HG02763 (cell line): ENCODE results near the gene PSG5.
"Not testable (repeated sequence)": the region's sequence is repeated elsewhere in the genome, so short reads cannot be mapped to it uniquely, and the experiment has no call there.

Source experiments
- ATAC-seq: cut with Tn5 transposase; IDR thresholded peaks from one replicate; pipeline ENCODE4 v1.9.1; 2021; ENCODE audit warnings: mild to moderate bottlenecking, moderate library complexity; ENCODE audit not compliant: unreplicated experiment

The PSG5 gene

DNA sequence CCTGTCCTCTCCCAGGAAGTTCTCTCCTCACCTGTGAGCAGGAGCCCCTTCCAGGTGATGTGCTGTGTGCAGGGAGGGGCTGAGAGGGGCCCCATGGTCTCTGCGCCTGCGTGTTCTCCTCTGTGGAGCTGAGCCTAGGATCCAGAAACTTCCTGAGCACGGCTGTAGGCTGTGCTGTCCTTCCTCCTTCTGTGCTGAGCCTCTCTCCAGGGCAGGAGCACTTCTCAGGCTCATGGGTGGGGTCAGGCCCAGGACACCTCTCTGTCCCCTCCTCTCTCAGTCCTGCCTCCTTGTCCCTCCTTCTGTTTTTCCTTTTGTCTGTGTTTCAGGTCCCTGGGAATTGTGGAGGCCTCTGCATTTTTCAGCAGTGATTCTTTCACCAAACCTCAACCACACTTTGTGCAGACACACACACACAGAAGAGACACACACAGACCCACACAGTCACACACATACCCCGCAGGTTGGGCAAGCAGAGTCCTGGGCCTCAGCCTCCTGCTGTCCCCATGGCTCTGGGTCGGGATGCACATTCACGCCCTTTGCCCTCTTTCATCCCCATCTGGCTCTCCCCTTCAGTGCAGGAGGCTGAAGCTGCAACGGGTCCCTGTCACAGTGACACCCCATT, at the start of gene PSG5:
Gene PSG5 (minus strand): TSS at position 226 of the 625 bp plus-strand sequence. CDS start 131 bp downstream, at position 95.
- ATAC-seq = not testable (repeated sequence)

DNA sequence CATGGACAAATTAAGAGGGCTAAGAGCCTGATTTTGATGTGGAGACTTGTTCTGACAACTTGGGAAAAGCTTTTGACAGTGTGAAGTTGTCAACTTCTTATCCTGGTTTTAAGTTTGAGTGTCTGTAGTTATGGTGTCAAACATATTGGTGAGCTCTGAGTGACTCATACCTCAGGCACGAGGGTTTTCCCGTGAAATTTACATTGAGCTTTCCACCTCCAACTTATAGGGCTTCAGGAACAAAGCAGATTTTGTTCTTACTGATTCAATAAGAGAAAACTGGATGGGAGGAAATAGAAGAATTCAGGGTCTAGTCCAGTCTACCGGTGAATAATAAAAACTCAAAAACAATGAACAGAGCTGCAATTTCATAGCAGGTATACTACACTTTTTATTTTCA, 49.4 kb upstream of the PSG5 start:
- not testable (repeated sequence) for ATAC-seq

GRCh38 chr19:43229315-43229714, 43.0 kb upstream of the PSG5 start:
- ATAC-seq = no peak

DNA sequence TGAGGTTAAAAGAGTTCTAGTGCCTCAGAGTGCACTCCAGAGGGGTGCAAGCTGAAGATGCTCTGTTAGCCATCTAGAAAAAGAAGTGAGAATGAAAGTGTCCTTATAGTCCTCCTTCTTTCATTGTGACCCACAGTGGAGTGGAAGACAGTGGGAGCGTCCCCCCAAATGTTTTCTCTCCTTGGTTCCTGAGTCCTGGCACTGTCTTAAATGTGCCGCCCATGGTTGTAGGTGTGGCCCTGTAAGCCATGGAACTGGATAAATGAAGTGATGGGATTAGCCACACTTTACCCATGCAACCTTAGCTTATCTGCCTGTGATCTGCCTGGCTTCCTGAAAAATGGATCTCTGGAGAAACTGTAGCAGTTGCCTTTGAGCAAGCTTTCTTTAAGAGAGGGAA, 42.4 kb upstream of the PSG5 start:
- ATAC-seq = not testable (repeated sequence)

DNA sequence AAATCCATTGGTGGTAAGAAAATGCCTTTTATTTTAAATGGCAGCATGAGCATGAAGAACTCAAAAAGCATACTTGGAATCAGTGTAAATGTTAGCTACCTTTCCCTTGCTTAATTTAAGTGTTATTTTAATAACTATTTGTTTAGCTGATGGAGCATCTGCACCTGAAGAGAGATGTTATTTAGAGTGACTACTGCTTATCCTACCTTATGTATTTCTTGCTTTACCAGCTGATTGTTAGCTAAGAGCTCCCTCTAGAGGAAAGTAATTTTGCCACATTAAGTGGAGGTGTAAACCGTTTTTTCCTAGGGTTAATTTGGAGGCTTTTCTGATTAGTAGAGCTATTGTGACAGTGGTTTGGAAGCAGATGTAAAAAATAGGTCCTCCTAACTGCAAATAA, 40.6 kb upstream of the PSG5 start:
- not testable (repeated sequence) for ATAC-seq

- ATAC-seq = no peak
Observed at GRCh38 chr19:43224855-43225253, 38.5 kb upstream of the PSG5 start.

DNA sequence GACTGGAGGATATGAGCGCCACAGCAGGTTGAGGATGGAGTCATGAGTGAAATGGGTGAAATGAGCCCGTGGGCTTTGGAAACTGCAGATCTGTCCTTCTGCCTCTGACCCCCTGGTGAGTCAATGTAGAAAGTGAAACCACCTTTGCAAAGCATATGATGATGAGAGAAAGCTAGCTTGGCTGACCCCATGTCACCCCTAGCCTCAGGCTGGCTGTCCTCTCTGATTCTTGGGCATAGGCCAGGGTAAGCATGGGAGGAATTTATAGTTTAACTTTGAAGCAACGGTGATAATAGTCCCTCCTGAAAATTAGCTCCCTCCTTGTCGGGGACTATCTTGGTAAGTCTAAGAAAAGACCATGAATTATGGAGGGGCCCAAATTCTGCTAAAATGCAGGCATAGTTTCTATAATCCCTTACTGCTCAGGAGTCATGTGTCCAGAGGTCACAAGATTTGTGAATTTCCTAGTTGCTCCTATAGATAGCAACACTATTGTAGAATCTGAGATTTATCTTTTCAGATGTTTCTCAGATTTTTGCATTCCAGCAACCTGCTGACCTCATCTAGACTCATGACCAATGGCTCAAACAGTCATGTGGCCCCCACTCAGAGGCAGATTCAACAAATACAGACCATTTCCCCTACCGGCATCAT, 38.0 kb upstream of the PSG5 start:
- not testable (repeated sequence) for ATAC-seq

GRCh38 chr19:43221891-43222290, 35.6 kb upstream of the PSG5 start:
- ATAC-seq = not testable (repeated sequence)

DNA sequence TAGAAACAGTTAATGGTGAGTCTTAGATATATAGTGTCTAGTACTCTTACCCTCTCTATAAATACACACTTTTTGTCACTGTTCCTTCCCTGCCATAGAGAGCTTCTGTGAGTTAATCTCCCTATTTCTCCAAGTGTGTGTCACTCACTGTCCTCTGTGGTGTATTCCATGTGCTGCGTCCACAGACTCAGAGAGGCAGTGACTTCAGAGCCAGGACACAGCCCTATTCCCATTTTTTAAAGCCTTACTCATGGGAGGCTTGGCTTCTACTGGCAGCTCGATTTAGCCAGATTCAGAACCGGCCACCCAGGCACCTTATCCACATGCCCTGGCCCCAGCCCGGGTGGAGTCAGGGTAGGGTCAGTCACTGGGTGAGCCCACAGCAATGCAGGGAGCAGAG, 32.8 kb upstream of the PSG5 start:
- ATAC-seq = not testable (repeated sequence)

GRCh38 chr19:43215881-43216280, 29.5 kb upstream of the PSG5 start:
- ATAC-seq = not testable (repeated sequence)

- no peak for ATAC-seq
Observed at GRCh38 chr19:43207991-43208390, 21.7 kb upstream of the PSG5 start.

DNA sequence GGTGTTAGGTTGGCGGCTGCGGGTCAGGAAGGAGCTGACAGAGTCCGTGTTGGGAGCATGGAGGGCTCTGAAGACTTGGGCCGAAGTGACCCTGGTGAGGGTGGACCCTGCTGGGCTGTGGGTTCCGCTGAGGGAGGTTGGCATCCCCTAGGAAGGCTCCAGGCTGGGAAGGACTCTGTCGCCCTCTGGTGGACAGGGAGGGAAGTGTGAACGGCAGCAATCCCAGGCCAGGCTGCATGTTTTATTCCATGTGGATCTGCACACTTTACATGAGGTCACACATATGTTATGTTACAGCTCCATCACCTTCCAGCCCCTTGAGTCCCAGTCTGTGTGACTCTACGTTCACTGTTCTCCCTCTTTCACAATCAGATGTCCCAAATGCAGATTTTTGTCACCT, 20.8 kb upstream of the PSG5 start:
- ATAC-seq = not testable (repeated sequence)

- not testable (repeated sequence) for ATAC-seq
Observed at GRCh38 chr19:43205471-43206105, 19.3 kb upstream of the PSG5 start, which contains the start of gene PSG4. PSG4 (minus strand) TSS chr19:43205638; CDS start chr19:43205536, 102 bp downstream.

DNA sequence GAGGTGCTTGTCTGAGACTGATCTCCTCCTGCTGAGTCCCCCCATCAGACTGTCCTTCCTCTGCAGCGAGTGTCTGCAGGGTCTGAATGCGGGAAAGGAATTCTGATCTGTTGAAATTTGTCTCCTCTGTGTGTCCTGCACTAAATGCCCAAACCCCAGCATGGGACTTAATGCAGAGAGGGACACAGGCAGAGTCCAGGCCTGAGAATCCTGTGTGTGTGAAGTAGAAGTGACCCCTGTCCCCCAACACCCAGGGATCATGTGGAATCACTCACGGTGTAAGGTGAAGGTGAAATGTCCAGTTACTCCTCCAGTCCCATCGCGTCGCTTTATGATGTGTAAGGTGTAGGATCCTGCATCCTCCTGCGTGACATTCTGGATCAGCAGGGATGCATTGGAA, 17.3 kb upstream of the PSG5 start:
- not testable (repeated sequence) for ATAC-seq

DNA sequence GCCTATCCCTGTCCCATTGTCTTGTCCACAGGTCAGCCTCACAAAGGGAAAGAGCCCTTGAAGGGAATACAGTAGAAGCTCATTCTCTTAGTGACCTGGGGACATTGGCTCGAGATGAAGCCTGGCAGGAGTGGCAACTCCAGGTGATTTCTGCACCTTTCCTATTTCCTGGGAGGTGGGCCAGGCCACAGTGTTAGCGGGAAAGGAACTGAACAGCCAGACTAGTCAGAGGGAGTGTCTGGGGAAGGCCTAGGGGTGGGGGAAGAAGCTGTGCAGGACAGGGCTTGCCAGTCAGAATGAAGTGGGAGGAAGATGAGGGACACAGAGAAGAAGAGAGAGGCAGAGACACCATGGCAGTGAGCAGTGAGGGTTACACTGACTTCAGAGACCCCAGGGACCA, 15.6 kb upstream of the PSG5 start:
- not testable (repeated sequence) for ATAC-seq

GRCh38 chr19:43201337-43201801, 15.0 kb upstream of the PSG5 start:
- ATAC-seq = not testable (repeated sequence)

DNA sequence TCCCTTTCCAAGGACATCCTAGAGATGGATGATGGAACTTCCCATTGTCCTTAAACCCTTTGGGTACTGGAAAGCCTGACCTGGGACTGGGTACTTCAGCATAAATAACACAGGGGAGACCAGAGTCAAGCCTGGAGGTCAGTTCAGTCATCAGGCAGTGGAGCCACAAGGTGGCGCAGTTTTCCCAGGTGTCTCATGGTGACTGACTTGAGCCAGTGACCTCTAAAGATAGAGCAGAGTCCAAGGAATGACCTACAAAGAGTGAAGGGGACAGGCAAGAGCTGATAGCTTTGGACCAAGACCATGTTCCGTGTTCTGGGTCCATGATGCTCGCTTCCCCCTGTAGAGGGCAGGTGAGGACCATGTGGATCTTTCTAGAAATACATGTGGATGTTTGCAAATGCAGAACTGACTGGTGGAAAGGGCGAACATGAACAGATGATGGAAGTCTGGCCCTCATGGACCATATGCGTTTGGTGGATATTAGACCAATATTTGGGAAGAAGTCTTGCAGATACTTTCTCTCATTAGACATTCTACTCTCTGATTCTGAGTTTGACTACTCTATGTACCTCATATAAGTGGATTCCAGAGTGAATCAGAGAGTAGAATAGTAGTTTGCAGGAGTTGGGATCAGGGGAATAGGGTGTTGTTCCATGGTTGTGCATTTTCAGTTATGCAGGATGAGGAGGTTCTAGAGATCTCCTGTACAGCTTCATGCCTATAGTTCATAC, 12.5 kb upstream of the PSG5 start:
- not testable (repeated sequence) for ATAC-seq

GRCh38 chr19:43197666-43198397, 11.5 kb upstream of the PSG5 start:
- ATAC-seq = not testable (repeated sequence)

DNA sequence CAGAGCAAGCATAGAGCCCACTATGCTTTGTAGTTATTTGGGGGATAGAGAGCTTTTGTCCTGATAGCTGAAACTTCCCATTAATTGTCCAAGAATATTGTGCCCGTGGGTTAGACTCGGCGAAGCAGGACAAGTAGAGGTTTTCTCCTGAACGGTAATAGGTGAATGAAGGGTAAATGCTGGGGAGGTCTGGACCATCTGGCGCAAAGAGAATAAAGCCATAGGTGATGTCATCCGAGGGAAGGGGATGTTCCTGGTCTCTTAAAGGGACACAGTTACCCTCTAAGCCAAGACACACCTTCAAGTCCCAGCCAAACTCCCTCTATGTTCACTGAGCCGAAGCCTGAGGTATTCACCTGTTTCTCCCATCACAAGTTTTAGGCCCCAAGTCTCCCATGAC, 8.1 kb upstream of the PSG5 start:
- not testable (repeated sequence) for ATAC-seq

DNA sequence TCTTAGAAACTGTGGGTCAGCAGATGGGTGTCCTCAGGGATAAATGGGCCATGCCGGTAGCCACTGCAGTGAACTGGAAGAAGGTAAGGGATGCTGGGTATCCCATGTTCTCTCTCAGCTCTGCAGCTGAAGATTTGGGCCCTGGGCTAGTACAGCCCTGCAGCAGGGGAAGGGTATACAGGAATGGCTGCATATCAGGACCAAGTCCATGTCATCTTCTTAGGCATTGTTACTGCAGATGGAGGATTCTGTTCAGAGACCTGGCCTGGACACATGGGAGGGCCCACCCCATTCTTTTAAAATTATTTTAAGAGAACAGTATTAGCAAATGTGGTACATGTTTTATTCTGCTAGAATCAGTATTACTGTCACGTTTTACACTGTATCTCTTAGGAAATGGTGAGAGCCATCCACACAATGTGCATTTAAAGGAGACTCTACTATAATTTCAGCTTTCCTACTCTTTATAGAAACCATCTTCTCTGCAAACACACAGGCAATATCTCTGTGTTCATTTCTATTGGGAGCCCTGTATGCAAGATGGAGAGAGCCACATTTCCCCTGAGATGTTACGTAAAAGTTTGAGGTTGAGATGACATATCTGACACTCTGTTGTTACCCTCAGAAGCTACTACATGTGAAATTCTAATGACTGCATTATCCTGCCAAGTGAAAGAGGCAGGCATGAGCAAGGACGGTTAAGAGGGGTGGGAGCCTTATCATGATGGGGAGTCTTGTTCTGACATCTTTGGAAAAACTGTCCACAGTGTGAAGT, 6.2 kb upstream of the PSG5 start:
- not testable (repeated sequence) for ATAC-seq
